SK-N-SH (cell line): ENCODE measurements around the gene MRFAP1. TPM values are rescaled to one million over a fixed set of nuclear protein-coding genes. Genes with fewer than 3 reads are reported as not detected.

ENCODE experiments used
- CTCF ChIA-PET: fragments of 300-600, 350-600 bp; formaldehyde crosslinking; extraction: SDS; loops from one replicate; lab custom pipeline; 2021; lab: Yijun Ruan, JAX
- POLR2A ChIA-PET: fragments of 350-600 bp; sonication (Branson Sonifier 250); formaldehyde crosslinking; extraction: SDS; loops from one replicate; lab custom pipeline; 2020; ENCODE audit warnings: antibody characterized with exemption, inconsistent platforms; lab: Yijun Ruan, JAX
- DNase-seq: peaks from one replicate; pipeline ENCODE4 v3.0.0; 2012
- H2AFZ ChIP-seq: fragments of 200-600 bp; sonication (generic); 2 replicates; pipeline ENCODE4 v1.8.1; 2016; ENCODE audit warnings: antibody characterized with exemption, mild to moderate bottlenecking, low read depth
- H3F3A ChIP-seq: fragments of 200-600 bp; sonication (generic); replicated peaks from 2 replicates; pipeline ENCODE3; 2016; ENCODE audit warnings: antibody characterized with exemption, mild to moderate bottlenecking; ENCODE audit not compliant: insufficient read depth
- H3K27ac ChIP-seq, 2 experiments: fragments of 200-500 bp in 1 of 2; fragments of 200-600 bp in 1 of 2; sonication (Bioruptor generic) in 1 of 2; sonication (generic), shearing (Covaris generic) in 1 of 2; 2 replicates each; pipeline versions ENCODE4 v1.5.1 to v1.6.1; 2014 to 2016; ENCODE audit warnings: low read depth in 2 of 2, inconsistent platforms in 1 of 2, low read length in 1 of 2, mild to moderate bottlenecking in 1 of 2, mixed read lengths in 1 of 2
- H3K27me3 ChIP-seq: fragments of 200-600 bp; sonication (generic), shearing (Covaris generic); 2 replicates; pipeline ENCODE4 v1.6.1; 2016; ENCODE audit warnings: mixed run types; ENCODE audit not compliant: insufficient read depth
- H3K36me3 ChIP-seq, 2 experiments: fragments of 200-500 bp in 1 of 2; fragments of 200-600 bp in 1 of 2; sonication (Bioruptor generic) in 1 of 2; sonication (generic) in 1 of 2; replicated peaks in 1 of 2; 2 replicates each; pipeline versions ENCODE3 to v1.5.1; 2014 to 2016; ENCODE audit warnings: low read length in 1 of 2, mild to moderate bottlenecking in 1 of 2; ENCODE audit not compliant: insufficient read depth in 2 of 2, control insufficient read depth in 1 of 2
- H3K4me1 ChIP-seq, 2 experiments: fragments of 200-500 bp in 1 of 2; fragments of 200-600 bp in 1 of 2; sonication (Bioruptor generic) in 1 of 2; sonication (generic), shearing (Covaris generic) in 1 of 2; 2 replicates each; pipeline versions ENCODE4 v1.5.1 to v1.6.1; 2014 to 2016; ENCODE audit warnings: low read depth in 1 of 2, low read length in 1 of 2, mixed run types in 1 of 2; ENCODE audit not compliant: insufficient read depth in 2 of 2, control insufficient read depth in 1 of 2
- H3K4me2 ChIP-seq: fragments of 200-600 bp; sonication (generic), shearing (Covaris generic); 2 replicates; pipeline ENCODE4 v1.6.1; 2017; ENCODE audit warnings: mixed run types
- H3K4me3 ChIP-seq, 2 experiments: fragments of 200-500 bp in 1 of 2; fragments of 200-600 bp in 1 of 2; sonication (Bioruptor generic) in 1 of 2; sonication (generic), shearing (Covaris generic) in 1 of 2; 2 replicates each; pipeline versions ENCODE4 v1.5.1 to v1.8.1; 2014 to 2016; ENCODE audit warnings: low read depth in 2 of 2, inconsistent platforms in 1 of 2, low read length in 1 of 2, mild to moderate bottlenecking in 1 of 2, mixed read lengths in 1 of 2, moderate library complexity in 1 of 2
- H3K79me2 ChIP-seq: fragments of 200-600 bp; sonication (generic); 2 replicates; pipeline ENCODE4 v1.8.1; 2017; ENCODE audit warnings: mild to moderate bottlenecking; ENCODE audit not compliant: insufficient read depth
- H3K9ac ChIP-seq: fragments of 200-600 bp; sonication (generic); 2 replicates; pipeline ENCODE4 v1.6.1; 2017; ENCODE audit warnings: mixed run types
- H3K9me2 ChIP-seq: fragments of 200-600 bp; sonication (generic); 2 replicates; pipeline ENCODE4 v1.6.1; 2017; ENCODE audit warnings: mixed run types
- H3K9me3 ChIP-seq: fragments of 200-600 bp; sonication (generic); 2 replicates; pipeline ENCODE4 v1.6.1; 2017; ENCODE audit warnings: mixed run types, mild to moderate bottlenecking, moderate library complexity
- H4K20me1 ChIP-seq: fragments of 200-600 bp; sonication (generic); 2 replicates; pipeline ENCODE4 v1.6.1; 2017; ENCODE audit warnings: mild to moderate bottlenecking, mixed run types; ENCODE audit not compliant: insufficient read depth
- CHD2 ChIP-seq: fragments of 150-350 bp; IDR thresholded peaks from 2 replicates; pipeline ENCODE4 v1.6.1; 2018; ENCODE audit warnings: low read length; ENCODE audit not compliant: partially characterized antibody
- EZH2phosphoT487 ChIP-seq: fragments of 200-600 bp; sonication (generic); IDR thresholded peaks from 2 replicates; pipeline ENCODE4 v1.6.1; 2017; ENCODE audit warnings: low read depth, mixed run types, mild to moderate bottlenecking, antibody characterized with exemption, moderate library complexity, borderline replicate concordance
- GABPA ChIP-seq: IDR thresholded peaks from 2 replicates; pipeline ENCODE4 v1.4.0; 2012; ENCODE audit warnings: low read depth, mild to moderate bottlenecking
- NRF1 ChIP-seq: IDR thresholded peaks from 2 replicates; pipeline ENCODE4 v1.6.1; 2012; ENCODE audit warnings: low read depth, mild to moderate bottlenecking, low read length
- TAF1 ChIP-seq: IDR thresholded peaks from 2 replicates; pipeline ENCODE4 v1.6.1; 2012; ENCODE audit warnings: low read depth, mild to moderate bottlenecking, low read length, moderate library complexity, borderline replicate concordance
- TCF12 ChIP-seq: IDR thresholded peaks from 2 replicates; pipeline ENCODE4 v1.4.0; 2012
- WGBS: methylation state at CpG from one replicate; pipeline ENCODE4 v1.1.6; 2017; ENCODE audit warnings: low lambda C conversion rate; 5-methylcytosine and 5-hydroxymethylcytosine counted together
- polyA plus RNA-seq, 3 experiments: library from polyadenylated mRNA; depleted of rRNA; stranded (reverse); fragments of >200 nt; gene quantifications; 2 replicates each; pipeline ENCODE4 v1.2.3, GENCODE V29; 2012
- TF ChIP-seq, protein P1 (sequence below): fragments of 200-600 bp; sonication (generic); IDR thresholded peaks from 2 replicates; pipeline ENCODE4 v1.6.1; 2017; ENCODE audit warnings: antibody characterized with exemption, mild to moderate bottlenecking, moderate library complexity
- TF ChIP-seq, protein P2 (sequence below): IDR thresholded peaks from 2 replicates; pipeline ENCODE4 v1.6.1; 2012; ENCODE audit warnings: mild to moderate bottlenecking, low read depth, low read length, moderate library complexity
- TF ChIP-seq, protein P3 (sequence below): IDR thresholded peaks from 2 replicates; pipeline ENCODE4; 2012

The MRFAP1 gene
- polyA plus RNA-seq, 1 of the 3 experiments (the other 2 are of a cell fraction) = 416 TPM

DNA sequence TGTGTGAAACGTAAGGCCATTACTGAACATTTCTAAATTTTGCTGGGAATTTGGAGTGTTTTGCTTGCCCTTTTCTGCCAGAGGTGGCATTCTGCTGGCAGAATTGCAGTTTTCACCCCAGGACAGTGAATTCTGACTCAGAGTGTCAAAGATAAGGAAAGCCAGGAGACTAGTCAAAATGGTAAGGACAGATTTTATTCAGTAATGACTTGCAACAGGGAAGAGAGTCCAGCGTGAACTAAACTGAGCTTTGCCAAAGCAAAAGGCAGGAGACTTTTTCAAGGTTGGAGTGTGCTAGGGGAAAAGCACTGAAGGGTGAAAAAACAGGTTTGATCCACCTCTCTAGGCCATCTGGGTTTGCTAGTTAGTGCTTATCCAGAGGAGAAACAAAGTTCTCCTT lies 19.4 kb downstream of the MRFAP1 start:
- H3K9ac ChIP-seq = no peak overlapping the region
- no peaks in the 10 kb centered on the region for H4K20me1 ChIP-seq
- peaks cover 0 to 2% of the 10 kb centered on the region in 2 experiments; a peak in 1 of 4 replicates for H3K4me1 ChIP-seq
- H3K27ac ChIP-seq = no peak overlapping the region
- ChIA-PET CTCF (interaction anchor here (0.9 kb wide), 1 partner anchor 214 kb away, joined by 3 read pairs; no protein-coding TSS in a partner anchor), POLR2A (no interaction called here)
- no peaks in the 10 kb centered on the region for H3K9me3 ChIP-seq
- H3K9me2 ChIP-seq = no peaks in the 10 kb centered on the region
- no peaks in the 10 kb centered on the region for H3K36me3 ChIP-seq
- no peak overlapping the region for H3K4me3 ChIP-seq
- TF ChIP-seq NRF1 (no peak), EZH2phosphoT487 (no peak), CHD2 (no peak), TCF12 (no peak), TAF1 (no peak)
- TF ChIP-seq, protein P1, sequence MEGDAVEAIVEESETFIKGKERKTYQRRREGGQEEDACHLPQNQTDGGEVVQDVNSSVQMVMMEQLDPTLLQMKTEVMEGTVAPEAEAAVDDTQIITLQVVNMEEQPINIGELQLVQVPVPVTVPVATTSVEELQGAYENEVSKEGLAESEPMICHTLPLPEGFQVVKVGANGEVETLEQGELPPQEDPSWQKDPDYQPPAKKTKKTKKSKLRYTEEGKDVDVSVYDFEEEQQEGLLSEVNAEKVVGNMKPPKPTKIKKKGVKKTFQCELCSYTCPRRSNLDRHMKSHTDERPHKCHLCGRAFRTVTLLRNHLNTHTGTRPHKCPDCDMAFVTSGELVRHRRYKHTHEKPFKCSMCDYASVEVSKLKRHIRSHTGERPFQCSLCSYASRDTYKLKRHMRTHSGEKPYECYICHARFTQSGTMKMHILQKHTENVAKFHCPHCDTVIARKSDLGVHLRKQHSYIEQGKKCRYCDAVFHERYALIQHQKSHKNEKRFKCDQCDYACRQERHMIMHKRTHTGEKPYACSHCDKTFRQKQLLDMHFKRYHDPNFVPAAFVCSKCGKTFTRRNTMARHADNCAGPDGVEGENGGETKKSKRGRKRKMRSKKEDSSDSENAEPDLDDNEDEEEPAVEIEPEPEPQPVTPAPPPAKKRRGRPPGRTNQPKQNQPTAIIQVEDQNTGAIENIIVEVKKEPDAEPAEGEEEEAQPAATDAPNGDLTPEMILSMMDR = no peak
- TF ChIP-seq, protein P2, sequence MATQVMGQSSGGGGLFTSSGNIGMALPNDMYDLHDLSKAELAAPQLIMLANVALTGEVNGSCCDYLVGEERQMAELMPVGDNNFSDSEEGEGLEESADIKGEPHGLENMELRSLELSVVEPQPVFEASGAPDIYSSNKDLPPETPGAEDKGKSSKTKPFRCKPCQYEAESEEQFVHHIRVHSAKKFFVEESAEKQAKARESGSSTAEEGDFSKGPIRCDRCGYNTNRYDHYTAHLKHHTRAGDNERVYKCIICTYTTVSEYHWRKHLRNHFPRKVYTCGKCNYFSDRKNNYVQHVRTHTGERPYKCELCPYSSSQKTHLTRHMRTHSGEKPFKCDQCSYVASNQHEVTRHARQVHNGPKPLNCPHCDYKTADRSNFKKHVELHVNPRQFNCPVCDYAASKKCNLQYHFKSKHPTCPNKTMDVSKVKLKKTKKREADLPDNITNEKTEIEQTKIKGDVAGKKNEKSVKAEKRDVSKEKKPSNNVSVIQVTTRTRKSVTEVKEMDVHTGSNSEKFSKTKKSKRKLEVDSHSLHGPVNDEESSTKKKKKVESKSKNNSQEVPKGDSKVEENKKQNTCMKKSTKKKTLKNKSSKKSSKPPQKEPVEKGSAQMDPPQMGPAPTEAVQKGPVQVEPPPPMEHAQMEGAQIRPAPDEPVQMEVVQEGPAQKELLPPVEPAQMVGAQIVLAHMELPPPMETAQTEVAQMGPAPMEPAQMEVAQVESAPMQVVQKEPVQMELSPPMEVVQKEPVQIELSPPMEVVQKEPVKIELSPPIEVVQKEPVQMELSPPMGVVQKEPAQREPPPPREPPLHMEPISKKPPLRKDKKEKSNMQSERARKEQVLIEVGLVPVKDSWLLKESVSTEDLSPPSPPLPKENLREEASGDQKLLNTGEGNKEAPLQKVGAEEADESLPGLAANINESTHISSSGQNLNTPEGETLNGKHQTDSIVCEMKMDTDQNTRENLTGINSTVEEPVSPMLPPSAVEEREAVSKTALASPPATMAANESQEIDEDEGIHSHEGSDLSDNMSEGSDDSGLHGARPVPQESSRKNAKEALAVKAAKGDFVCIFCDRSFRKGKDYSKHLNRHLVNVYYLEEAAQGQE = no peak
- TF ChIP-seq, protein P3, sequence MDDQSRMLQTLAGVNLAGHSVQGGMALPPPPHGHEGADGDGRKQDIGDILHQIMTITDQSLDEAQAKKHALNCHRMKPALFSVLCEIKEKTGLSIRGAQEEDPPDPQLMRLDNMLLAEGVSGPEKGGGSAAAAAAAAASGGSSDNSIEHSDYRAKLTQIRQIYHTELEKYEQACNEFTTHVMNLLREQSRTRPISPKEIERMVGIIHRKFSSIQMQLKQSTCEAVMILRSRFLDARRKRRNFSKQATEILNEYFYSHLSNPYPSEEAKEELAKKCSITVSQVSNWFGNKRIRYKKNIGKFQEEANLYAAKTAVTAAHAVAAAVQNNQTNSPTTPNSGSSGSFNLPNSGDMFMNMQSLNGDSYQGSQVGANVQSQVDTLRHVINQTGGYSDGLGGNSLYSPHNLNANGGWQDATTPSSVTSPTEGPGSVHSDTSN = no peak
- H3F3A ChIP-seq = no peaks in the 10 kb centered on the region
- WGBS = 76% methylated on average over 2 of the region's 2 CpGs
- DNase-seq = no peak
- H3K27me3 ChIP-seq = no peaks in the 10 kb centered on the region
- H3K79me2 ChIP-seq = no peaks in the 10 kb centered on the region
- no peak overlapping the region for H3K4me2 ChIP-seq
- H2AFZ ChIP-seq = no peak overlapping the region

DNA sequence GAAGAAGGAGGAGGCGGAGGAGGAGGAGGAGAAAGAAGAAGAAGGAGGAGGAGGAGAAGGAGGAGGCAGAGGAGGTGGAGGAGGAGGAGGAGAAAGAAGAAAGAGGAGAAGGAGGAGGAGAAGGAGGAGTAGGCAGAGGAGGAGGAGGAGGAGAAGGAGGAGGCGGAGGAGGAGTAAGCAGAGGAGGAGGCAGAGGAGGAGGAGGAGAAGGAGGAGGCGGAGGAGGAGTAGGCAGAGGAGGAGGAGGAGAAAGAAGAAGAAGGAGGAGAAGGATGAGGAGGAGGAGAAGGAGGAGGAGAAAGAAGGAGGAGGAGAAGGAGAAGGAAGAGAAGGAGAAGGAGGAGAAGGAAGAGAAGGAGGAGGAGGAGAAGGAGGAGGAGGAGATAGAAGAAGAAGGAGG lies 19.9 kb downstream of the MRFAP1 start:
- Histone ChIP-seq H3K36me3 (no peaks in the 10 kb centered on the region), H3K4me1 (peaks cover 0 to 3% of the 10 kb centered on the region in 2 experiments; a peak in 1 of 4 replicates), H3F3A (no peaks in the 10 kb centered on the region), H2AFZ (no peak overlapping the region), H3K27ac (no peak overlapping the region), H3K4me3 (no peak overlapping the region), H3K27me3 (no peaks in the 10 kb centered on the region), H3K9ac (no peak overlapping the region), H4K20me1 (no peaks in the 10 kb centered on the region), H3K79me2 (no peaks in the 10 kb centered on the region), H3K9me3 (no peaks in the 10 kb centered on the region), H3K9me2 (no peaks in the 10 kb centered on the region), H3K4me2 (no peak overlapping the region)
- ChIA-PET CTCF (no interaction called here), POLR2A (no interaction called here)
- TF ChIP-seq GABPA = no peak
- WGBS = 93% methylated on average over 3 of the region's 3 CpGs
- no peak for DNase-seq
